ENCODE data around the gene OCEL1. TPM values are rescaled to one million over a fixed set of nuclear protein-coding genes. Genes with fewer than 3 reads are reported as not detected.

The OCEL1 gene, protein sequence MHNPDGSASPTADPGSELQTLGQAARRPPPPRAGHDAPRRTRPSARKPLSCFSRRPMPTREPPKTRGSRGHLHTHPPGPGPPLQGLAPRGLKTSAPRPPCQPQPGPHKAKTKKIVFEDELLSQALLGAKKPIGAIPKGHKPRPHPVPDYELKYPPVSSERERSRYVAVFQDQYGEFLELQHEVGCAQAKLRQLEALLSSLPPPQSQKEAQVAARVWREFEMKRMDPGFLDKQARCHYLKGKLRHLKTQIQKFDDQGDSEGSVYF
- 24.1 TPM for total RNA-seq

DNA sequence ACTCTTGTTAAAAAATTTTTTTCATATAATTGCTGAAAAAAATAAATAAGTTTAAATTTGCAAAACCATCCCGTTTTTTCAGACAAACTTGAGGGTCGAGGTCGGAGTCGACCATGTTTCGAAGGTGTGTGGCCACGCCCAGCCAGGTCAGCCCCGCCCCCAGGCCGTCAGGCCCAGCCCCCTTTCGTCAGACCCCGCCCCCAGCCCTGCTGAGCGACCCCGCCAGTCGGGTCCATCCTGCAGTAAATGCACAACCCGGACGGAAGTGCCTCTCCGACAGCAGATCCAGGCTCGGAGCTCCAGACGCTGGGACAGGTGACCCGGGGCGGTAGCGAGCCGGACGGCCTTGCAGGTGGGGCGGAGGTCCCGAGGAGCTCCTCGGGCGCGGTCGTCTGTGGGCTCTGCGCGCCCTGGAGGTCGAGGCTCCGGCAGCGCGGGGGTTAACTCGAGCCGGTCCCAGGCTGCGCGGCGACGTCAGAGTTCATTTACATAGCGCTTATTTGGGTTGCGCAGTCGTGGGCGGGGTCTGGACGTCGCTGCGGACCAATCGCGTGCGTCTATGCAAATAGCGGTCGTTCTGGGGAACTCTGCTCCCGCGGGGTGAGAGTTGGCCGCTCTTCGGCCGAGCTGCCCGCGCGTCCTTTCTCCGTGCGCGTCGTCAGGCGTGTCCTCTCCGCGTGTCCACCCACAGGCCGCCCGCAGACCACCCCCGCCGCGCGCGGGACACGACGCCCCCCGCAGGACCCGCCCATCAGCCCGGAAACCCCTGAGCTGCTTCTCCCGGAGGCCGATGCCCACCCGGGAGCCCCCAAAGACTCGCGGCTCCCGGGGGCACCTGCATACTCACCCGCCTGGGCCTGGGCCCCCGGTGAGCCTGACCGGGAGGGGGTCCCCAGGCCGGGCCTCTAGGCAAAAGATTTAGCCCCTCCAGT lies at the start of gene OCEL1:
OCEL1 (plus strand) TSS at position 225 of the 932 bp plus-strand sequence; CDS start at position 247, 22 bp downstream.
- peak in 1 of 2 donors; percentile 81 for TF ChIP-seq POLR2A (IDR thresholded peaks at IDR 0.05)
- TF ChIP-seq POLR2AphosphoS5 (IDR thresholded peaks at IDR 0.05; ENCODE audit: insufficient read depth in 1 of 2, low read depth in 1 of 2): peak; percentile 85 to 93
- TF ChIP-seq, protein P1, sequence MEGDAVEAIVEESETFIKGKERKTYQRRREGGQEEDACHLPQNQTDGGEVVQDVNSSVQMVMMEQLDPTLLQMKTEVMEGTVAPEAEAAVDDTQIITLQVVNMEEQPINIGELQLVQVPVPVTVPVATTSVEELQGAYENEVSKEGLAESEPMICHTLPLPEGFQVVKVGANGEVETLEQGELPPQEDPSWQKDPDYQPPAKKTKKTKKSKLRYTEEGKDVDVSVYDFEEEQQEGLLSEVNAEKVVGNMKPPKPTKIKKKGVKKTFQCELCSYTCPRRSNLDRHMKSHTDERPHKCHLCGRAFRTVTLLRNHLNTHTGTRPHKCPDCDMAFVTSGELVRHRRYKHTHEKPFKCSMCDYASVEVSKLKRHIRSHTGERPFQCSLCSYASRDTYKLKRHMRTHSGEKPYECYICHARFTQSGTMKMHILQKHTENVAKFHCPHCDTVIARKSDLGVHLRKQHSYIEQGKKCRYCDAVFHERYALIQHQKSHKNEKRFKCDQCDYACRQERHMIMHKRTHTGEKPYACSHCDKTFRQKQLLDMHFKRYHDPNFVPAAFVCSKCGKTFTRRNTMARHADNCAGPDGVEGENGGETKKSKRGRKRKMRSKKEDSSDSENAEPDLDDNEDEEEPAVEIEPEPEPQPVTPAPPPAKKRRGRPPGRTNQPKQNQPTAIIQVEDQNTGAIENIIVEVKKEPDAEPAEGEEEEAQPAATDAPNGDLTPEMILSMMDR (IDR thresholded peaks at IDR 0.05): no peak
- Histone ChIP-seq H3K36me3 (no peaks in the 10 kb centered on the region), H3K27ac (peak within 1 kb of the TSS; percentile 91), H3K4me3 (peak within 1 kb of the TSS; percentile 64 to 68), H3K27me3 (no peaks in the 10 kb centered on the region), H3K9me3 (no peaks in the 10 kb centered on the region), H3K4me1 (peaks cover 22% of the 10 kb centered on the region)
- intact Hi-C loops (cut with DNase I): no loop called here
- peak in 1 of 2 donors; percentile 98 for DNase-seq (ENCODE audit: extremely low spot score in 2 of 2)

DNA sequence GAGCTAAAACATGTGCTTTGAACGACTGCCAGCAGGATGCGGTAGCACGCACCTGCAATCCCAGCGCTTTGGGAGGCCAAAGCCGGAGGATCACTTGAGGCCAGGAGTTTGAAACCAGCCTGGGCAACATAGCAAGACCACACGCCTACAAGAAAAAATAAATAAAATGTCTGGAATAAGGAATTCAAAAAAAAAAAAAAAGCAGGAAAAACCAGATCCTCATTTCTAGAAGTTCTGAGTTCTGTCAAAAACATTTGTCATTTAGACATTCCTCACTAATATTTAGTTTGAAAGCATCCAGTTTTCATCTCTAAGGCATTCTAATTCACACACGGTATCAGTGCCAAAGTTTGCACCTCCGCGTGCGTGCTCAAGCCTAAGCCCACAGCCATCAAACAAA lies 47.7 kb upstream of the OCEL1 start:
- Histone ChIP-seq H3K4me3 (no peak overlapping the region), H3K4me1 (no peaks in the 10 kb centered on the region), H3K9me3 (no peaks in the 10 kb centered on the region), H3K36me3 (peaks cover 0 to 58% of the 10 kb centered on the region in 2 donors), H3K27ac (no peak overlapping the region), H3K27me3 (no peaks in the 10 kb centered on the region)
- TF ChIP-seq POLR2AphosphoS5 (IDR thresholded peaks at IDR 0.05; ENCODE audit: insufficient read depth in 1 of 2, low read depth in 1 of 2) (no peak), POLR2A (IDR thresholded peaks at IDR 0.05) (no peak)
- TF ChIP-seq, protein P1 (IDR thresholded peaks at IDR 0.05): no peak
- DNase-seq (ENCODE audit: extremely low spot score in 2 of 2): no peak
- intact Hi-C loops (cut with DNase I): no loop called here

DNA sequence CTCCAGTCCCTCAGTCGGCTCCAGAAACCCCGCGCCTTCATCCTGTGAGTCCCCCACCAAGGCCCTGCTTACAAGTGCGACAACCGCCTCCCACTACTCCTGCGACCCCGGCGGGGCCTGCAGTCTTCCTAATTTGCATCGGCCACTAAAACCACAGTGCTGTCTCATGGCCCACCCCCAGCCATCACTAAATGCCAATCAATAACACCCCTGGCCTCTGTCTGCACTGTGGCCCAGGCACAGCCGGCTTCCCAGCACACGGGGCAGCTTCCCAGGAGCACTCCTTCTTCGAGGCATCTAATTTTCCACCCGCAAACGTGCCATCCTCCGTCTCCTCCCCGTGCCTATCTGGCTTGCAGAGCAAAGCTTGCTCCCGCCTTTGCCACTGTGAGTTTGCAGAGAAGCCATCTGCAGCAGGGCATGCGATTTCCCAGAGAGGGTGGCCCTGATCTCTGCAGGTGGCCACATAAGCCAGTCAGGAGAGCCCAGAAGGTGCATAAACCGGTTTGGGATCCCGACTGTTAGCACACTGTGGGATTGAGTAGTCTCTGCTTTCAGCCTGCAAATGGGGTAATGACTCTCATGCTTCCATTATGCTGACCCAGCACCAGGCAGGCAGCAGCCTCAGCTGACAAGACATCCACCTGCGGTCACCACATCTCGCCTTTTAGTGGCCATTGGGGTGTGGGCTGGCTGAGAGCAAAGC lies 44.9 kb upstream of the OCEL1 start:
- no peak overlapping the region for H3K4me3 ChIP-seq
- peaks cover 0 to 60% of the 10 kb centered on the region in 2 donors for H3K36me3 ChIP-seq
- no peaks in the 10 kb centered on the region for H3K27me3 ChIP-seq
- no peaks in the 10 kb centered on the region for H3K9me3 ChIP-seq
- no peaks in the 10 kb centered on the region for H3K4me1 ChIP-seq
- intact Hi-C loops (cut with DNase I): no loop called here
- TF ChIP-seq, protein P1 (IDR thresholded peaks at IDR 0.05): no peak
- no peak for DNase-seq (ENCODE audit: extremely low spot score in 2 of 2)
- no peak overlapping the region for H3K27ac ChIP-seq

DNA sequence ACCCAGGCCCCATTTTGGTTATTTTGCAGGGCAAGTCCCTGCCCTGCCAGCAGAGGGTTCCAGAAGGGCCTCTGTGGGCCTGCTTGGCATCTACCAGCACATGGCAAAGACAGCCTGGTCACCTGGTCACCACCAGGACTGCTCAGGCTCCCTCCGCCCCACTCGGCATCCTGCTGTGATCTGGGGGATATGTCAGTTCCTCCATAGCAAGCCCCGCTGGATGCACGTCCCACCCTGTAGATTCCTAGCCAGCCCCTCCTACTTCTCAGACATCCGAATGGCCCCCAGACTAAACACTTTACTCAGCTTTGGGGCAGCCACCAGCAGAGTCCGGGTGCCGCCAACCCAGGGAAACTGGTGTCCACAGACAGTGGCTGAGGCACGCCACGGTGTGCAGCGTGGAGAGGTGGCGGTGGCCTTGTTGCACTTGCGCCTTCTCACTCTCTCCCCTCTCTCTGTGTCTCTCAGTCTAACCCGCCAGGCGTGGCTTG lies 42.7 kb upstream of the OCEL1 start:
- H3K4me1 ChIP-seq: no peaks in the 10 kb centered on the region

More for the DNA sequence above, 42.7 kb upstream of the OCEL1 start:
- Histone ChIP-seq H3K27me3 (no peaks in the 10 kb centered on the region), H3K27ac (no peak overlapping the region), H3K36me3 (peaks cover 0 to 65% of the 10 kb centered on the region in 2 donors), H3K4me3 (no peak overlapping the region), H3K9me3 (no peaks in the 10 kb centered on the region)
- no peak for DNase-seq (ENCODE audit: extremely low spot score in 2 of 2)
- intact Hi-C loops (cut with DNase I): no loop called here
- TF ChIP-seq POLR2AphosphoS5 (IDR thresholded peaks at IDR 0.05; ENCODE audit: insufficient read depth in 1 of 2, low read depth in 1 of 2) (no peak), POLR2A (IDR thresholded peaks at IDR 0.05) (no peak)
- TF ChIP-seq, protein P1 (IDR thresholded peaks at IDR 0.05): no peak

All from vagina (tissue), 2 donors.